LNCaP clone FGC (cell line): ENCODE measurements around the gene ZG16.
"Not testable (repeated sequence)": the region's sequence is repeated elsewhere in the genome, so short reads cannot be mapped to it uniquely, and the experiment has no call there.

Source experiments
- DNase-seq: peaks from one replicate; pipeline ENCODE4 v3.0.0-alpha.2; 2011; ENCODE audit warnings: low read depth
- H3K4me3 ChIP-seq: 2 replicates; pipeline ENCODE4 v1.5.1; 2011; ENCODE audit warnings: mild to moderate bottlenecking, low read depth, low read length, control low read depth
- TF ChIP-seq, protein P1 (sequence below): IDR thresholded peaks from 2 replicates; pipeline ENCODE4 v1.5.1; 2012; ENCODE audit warnings: mild to moderate bottlenecking; ENCODE audit not compliant: control insufficient read depth, insufficient read depth; ENCODE audit errors: extremely low read depth

The ZG16 gene

GRCh38 chr16:29779474-29779873 is 1.4 kb downstream of the ZG16 start:
- no peak for DNase-seq

DNA sequence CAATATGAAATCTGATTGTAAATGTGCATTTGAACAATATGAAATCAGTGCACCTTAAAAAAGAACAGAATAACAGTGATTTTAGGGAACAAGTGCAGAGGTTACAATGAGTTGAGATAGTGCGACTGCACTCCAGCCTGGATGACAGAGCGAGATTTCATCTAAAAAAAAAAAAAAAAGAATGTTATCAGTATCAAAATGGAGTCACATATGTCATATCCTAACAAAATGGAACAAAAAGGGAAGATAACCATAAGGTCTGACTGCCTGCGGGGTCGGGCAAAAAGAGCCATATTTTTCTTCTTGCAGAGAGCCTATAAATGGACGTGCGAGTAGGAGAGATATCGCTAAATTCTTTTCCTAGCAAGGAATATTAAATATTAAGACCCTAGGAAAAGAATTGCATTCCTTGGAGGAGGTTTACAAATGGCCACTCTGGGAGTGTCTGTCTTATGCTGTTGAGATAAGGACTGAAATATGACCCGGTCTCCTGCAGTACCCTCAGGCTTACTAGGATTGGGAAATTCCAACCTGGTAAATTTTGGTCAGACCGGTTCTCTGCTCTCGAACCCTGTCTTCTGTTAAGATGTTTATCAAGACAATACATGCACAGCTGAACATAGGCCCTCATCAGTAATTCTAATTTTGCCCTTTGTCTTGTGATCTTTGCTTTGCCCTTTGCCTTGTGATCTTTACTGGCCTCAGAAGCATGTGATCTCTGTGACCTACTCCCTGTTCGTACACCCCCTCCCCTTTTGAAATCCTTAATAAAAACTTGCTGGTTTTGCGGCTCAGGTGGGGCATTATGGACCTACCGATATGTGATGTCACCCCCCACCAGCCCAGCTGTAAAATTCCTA is 5.3 kb downstream of the ZG16 start:
- H3K4me3 ChIP-seq, result not testable (repeated sequence)

More at GRCh38 chr16:29779474-29779873, 1.4 kb downstream of the ZG16 start:
- H3K4me3 ChIP-seq, result no peak overlapping the region
- TF ChIP-seq, protein P1, sequence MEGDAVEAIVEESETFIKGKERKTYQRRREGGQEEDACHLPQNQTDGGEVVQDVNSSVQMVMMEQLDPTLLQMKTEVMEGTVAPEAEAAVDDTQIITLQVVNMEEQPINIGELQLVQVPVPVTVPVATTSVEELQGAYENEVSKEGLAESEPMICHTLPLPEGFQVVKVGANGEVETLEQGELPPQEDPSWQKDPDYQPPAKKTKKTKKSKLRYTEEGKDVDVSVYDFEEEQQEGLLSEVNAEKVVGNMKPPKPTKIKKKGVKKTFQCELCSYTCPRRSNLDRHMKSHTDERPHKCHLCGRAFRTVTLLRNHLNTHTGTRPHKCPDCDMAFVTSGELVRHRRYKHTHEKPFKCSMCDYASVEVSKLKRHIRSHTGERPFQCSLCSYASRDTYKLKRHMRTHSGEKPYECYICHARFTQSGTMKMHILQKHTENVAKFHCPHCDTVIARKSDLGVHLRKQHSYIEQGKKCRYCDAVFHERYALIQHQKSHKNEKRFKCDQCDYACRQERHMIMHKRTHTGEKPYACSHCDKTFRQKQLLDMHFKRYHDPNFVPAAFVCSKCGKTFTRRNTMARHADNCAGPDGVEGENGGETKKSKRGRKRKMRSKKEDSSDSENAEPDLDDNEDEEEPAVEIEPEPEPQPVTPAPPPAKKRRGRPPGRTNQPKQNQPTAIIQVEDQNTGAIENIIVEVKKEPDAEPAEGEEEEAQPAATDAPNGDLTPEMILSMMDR, result no peak

GRCh38 chr16:29784157-29784556 is 6.1 kb downstream of the ZG16 start:
- no peak overlapping the region for H3K4me3 ChIP-seq
- no peak for DNase-seq
- TF ChIP-seq, protein P1, result no peak

More for the DNA sequence above, 5.3 kb downstream of the ZG16 start:
- DNase-seq, result not testable (repeated sequence)

DNA sequence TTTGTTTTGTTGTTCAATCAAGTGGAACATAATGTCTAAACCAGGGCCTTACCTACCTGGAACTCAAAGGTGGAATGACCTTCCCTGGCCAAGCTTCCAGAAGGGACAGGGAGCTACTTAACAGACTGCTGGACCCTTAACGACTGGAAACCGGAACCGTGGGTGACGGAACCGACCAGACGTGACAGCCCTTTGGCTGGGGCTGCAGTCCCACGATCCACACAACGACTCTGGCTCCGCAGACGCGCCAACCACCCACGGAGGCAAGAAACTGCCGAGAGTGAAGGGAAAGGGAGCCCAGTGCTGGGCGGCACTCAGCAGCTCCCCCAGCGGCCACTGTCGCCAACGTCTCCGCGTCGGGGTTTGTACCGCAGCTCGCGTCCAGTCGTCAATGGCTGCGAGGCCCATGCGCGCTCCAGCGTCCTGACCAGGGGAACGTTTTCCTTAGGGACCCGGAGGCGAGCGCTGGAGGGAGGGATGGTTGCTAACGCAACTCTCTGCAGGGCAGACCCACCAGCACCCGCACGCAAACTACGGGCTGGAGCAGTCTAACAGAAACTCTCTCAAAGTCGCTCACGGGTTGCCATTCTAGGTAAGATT is 6.9 kb downstream of the ZG16 start:
- H3K4me3 ChIP-seq, result no peak overlapping the region
- TF ChIP-seq, protein P1, result no peak
- DNase-seq, result no peak

- not testable (repeated sequence) for H3K4me3 ChIP-seq, DNase-seq
These were observed 9.1 kb downstream of the ZG16 start for GRCh38 chr16:29787155-29787554.

GRCh38 chr16:29789775-29790182 is 11.7 kb downstream of the ZG16 start:
- DNase-seq, result no peak
- TF ChIP-seq, protein P1, result no peak
- peak overlapping the region; percentile 96 for H3K4me3 ChIP-seq

DNA sequence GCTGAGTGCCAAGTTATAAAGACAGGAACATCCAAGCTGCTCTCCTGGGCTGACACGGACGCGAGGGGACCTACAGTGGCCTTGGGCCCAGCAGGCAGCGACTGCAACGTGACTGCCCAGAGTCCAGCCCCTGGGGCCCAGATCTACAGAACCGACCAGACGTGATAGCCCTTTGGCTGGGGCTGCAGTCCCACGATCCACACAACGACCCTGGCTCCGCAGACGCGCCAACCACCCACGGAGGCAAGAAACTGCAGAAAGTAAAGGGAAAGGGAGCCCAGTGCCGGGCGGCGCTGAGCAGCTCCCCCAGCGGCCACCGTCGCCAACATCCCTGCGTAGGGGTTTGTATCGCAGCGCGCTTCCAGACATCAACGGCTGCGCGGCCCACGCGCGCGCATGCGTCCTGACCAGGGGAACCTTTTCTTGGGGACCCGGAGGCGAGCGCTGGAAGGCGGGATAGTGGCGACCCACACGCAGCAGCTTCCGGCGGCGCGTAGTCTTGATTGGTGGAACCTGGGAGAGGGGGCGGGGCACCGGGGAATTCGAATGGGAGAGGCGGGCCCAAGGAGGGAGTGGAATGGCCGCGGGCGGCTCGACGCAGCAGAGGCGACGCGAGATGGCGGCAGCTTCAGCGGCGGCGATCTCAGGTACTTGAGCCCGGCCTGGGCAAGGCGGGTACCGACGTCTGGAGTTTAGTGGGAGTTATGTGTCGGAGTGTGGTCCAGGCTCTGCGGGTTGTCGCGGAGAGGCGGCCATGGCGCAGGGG is 12.3 kb downstream of the ZG16 start, which contains the start of gene KIF22:
Gene KIF22 (plus strand): TSS at position 569 of the 766 bp plus-strand sequence. CDS start 9 bp downstream, at position 578.
- H3K4me3 ChIP-seq, result peak within 1 kb of the TSS; percentile 96
- TF ChIP-seq, protein P1, result peak; percentile 69
- peak; percentile 96 for DNase-seq
